Skeletal muscle satellite cell (primary cell): ENCODE measurements around the gene INTS1.

ENCODE experiments used
- H3K27me3 ChIP-seq: 2 replicates; pipeline ENCODE4 v1.7.0; 2013; ENCODE audit warnings: low read length; ENCODE audit not compliant: control insufficient read depth, insufficient read depth
- H3K36me3 ChIP-seq: 2 replicates; pipeline ENCODE4 v1.7.0; 2013; ENCODE audit warnings: mild to moderate bottlenecking, control low read depth, low read length; ENCODE audit not compliant: insufficient read depth
- H3K4me1 ChIP-seq: 2 replicates; pipeline ENCODE4 v1.7.0; 2013; ENCODE audit warnings: low read length; ENCODE audit not compliant: control insufficient read depth, insufficient read depth
- H3K4me2 ChIP-seq: 2 replicates; pipeline ENCODE4 v1.7.0; 2013; ENCODE audit warnings: mild to moderate bottlenecking, low read length
- H3K4me3 ChIP-seq: 2 replicates; pipeline ENCODE4 v1.7.0; 2013; ENCODE audit warnings: low read length
- H3K9ac ChIP-seq: 2 replicates; pipeline ENCODE4 v1.7.0; 2013; ENCODE audit warnings: mild to moderate bottlenecking, low read depth, low read length, moderate library complexity
- H3K9me3 ChIP-seq: replicated peaks from 2 replicates; pipeline ENCODE4 v1.7.0; 2013; ENCODE audit warnings: mild to moderate bottlenecking, control low read depth, low read length

The INTS1 gene

DNA sequence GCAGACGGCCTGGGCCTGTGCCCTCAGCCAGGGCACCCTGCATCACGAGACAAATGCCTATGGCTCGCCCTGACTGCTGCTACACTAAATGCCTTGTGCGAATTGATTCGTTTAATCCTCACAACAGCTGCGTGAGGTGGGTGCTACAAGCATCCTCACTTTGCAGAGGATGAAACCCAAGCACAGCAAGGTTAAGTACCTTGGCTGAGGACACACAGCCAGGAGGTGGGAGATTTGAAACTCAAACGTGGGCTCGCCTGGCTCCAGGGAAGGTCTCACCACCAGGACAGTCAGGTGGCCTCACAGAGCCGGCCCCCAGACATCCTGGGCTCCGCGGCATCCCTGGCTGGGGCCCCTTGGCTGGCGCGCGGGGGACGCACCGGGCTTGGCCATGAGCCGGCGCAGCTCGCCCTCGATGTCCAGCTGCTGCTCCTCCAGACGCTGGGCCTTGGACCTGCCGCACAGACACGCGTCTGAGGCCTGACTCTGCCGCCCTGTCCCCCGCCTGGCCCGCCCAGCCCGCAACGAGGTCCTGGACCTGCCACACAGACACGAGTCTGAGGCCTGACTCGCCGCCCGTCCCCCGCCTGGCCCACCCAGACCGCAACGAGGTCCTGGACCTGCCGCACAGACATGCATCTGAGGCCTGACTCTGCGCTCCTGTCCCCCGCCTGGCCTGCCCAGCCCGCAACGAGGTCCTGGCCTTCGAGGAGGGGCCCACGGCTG lies 66.9 kb downstream of the INTS1 start:
- Histone ChIP-seq H3K36me3 (peaks cover 19% of the 10 kb centered on the region), H3K9me3 (no peaks in the 10 kb centered on the region), H3K27me3 (no peaks in the 10 kb centered on the region), H3K9ac (no peak overlapping the region), H3K4me3 (no peak overlapping the region), H3K4me2 (no peak overlapping the region), H3K4me1 (no peaks in the 10 kb centered on the region)

DNA sequence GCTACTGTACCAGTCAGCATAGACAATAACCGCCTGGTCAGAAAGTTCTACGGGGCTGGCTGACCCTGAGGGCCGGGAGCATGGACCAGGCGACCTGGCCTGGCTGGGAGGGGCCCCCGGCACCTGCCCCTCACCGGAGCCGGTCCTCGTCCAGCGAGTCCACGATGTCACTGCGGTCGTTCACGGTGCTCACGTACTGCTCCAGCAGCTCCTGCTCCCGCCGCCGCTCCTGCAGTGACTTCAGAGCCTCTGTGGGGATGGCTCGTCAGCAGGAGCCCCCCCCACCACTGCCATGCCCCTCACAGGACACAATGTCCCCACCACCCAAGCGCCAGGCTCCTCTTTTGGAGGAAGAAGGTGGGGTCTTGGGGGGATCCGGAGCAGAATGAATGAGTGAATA lies 67.6 kb downstream of the INTS1 start:
- Histone ChIP-seq H3K9me3 (no peaks in the 10 kb centered on the region), H3K4me1 (no peaks in the 10 kb centered on the region), H3K36me3 (peaks cover 14% of the 10 kb centered on the region), H3K4me2 (no peak overlapping the region), H3K27me3 (peaks cover 1% of the 10 kb centered on the region), H3K9ac (no peak overlapping the region), H3K4me3 (no peak overlapping the region)

DNA sequence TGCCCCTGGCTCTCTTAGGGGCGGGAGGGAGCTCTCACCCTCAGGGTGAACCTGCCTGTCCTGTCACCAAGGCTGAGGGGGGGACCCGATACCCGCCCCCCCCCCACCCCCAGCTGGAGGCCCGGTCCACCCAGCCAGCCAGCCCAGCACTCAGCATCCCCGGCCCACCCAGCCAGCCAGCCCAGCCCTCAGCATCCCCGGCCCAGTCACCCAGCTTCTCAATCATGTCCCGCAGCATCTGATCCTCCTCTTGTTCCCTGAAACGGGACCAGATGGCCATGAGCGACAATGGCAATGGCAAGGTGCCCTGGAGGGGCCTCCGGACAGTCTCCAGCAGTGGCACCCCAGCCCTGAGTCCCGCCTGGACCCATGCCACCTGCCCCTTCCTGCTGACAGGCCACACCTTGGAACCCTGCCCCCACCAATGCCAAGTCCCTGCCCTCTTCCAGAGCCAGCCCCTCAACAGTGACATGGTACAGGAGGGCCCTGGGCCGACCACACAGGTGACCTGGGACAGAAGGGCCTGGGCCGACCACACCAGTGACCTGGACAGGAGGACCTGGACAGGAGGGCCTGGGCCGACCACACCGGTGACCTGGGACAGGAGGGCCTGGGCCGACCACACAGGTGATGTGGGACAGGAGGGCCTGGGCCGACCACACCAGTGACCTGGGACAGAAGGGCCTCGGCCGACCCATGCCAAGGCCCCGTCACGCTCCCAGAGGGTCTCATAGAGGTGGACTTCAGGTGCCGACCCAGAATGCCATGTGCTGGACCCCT lies 69.1 kb downstream of the INTS1 start:
- H3K4me1 ChIP-seq: no peaks in the 10 kb centered on the region
- no peak overlapping the region for H3K9ac ChIP-seq
- no peaks in the 10 kb centered on the region for H3K9me3 ChIP-seq
- no peak overlapping the region for H3K4me2 ChIP-seq
- H3K4me3 ChIP-seq: no peak overlapping the region
- peaks cover 8% of the 10 kb centered on the region for H3K27me3 ChIP-seq
- H3K36me3 ChIP-seq: peaks cover 10% of the 10 kb centered on the region

DNA sequence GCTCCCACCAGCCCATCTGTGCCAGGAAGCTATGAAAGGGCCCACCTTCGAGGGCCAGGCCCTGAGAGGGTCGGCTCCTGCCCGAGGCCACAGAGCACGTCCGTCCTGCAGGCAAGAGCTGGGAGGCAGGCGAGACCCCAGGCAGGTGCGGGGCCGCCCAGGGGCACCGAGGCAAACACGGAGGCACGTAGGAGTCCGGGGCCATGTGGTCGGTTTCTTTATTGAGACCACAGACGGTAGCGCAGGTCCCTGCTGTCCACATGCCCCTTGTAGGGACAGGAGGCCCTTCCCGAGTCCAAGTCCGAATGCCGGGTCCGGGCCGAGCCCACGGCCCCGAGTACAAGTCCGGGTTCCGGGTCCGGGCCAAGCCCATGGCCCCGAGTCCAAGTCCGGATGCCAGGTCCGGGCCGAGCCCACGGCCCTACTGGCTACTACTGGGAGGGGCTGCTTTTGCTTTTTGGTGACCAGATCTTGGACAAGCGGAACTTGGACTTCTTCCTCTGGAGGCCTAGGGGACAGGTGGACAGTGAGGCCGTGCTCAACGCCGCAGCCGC lies 69.9 kb downstream of the INTS1 start:
- Histone ChIP-seq H3K4me2 (no peak overlapping the region), H3K9me3 (no peaks in the 10 kb centered on the region), H3K4me1 (no peaks in the 10 kb centered on the region), H3K9ac (no peak overlapping the region), H3K36me3 (peaks cover 10% of the 10 kb centered on the region), H3K4me3 (no peak overlapping the region), H3K27me3 (peaks cover 12% of the 10 kb centered on the region)

DNA sequence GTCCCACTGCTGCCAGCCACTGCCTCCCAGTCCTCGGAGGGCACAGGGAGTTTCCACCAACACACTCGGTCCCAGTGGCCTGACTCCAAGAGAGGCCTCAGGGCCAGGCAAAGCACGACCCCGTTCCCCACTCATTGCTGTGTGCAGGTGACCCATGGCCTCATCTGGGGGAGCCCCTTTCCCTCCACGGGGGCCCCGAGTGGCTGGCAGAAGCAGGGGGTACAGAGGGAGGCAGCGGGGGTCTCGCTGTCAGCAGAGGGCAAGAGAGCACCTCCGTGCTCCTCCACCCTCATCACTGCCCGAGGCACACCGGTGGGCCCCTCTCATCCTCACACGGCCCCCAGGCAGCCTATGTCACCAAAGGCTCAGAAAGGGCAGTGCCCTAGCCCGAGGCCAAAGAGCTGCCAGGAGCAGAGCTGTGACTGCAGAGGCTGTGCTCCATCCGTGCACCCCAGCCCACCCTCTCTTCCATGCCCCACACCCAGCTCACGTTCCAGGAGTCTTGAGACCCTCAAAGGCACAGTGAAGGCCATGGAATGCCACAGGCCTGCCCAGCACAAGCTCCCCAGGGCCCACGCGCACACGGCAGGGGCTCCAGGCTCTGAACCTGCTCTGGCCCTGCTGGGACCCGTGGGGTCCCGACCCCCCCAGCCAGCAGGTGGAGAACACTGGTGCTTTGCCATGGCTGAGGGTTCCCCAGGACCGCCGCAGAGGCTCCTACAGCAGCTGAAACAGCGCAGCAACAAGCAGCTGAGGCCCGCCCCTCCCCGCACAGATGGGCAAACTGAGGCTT lies 70.9 kb downstream of the INTS1 start:
- peaks cover 19% of the 10 kb centered on the region for H3K27me3 ChIP-seq
- H3K36me3 ChIP-seq: peaks cover 9% of the 10 kb centered on the region
- no peak overlapping the region for H3K4me3 ChIP-seq
- H3K9ac ChIP-seq: no peak overlapping the region
- no peaks in the 10 kb centered on the region for H3K9me3 ChIP-seq
- no peak overlapping the region for H3K4me2 ChIP-seq
- H3K4me1 ChIP-seq: no peaks in the 10 kb centered on the region

DNA sequence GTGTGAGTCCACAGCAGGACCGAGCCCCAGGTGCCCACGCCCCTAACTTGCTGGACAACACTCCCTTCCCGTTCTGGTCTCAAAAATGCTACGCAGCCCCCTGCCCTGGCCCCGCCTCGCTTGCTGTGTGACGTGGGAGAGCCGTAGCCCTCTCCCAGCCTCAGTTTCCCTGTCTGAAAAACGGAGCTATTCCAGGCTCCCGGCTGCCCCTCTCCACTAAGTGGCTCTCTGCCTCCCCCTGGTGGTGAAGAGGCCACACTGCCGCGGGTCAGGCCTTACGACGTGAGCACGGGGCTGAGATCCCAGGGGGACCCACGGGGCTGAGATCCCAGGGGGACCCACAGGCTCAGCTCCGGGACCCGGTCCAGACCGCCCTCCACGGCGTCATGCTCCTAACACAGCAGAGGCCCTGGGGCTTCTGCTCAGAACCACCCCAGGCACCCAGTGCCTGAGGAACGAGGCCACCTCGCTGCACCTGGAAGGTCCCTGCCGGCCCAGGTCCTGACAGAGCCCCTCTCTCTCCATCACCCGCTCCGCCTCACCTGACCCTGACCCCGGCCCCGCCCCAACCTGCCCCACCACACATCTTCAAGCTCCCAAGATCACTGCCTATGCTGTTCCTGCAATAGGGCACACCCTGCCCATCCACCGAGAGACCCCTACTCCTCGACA lies 71.6 kb downstream of the INTS1 start:
- H3K4me2 ChIP-seq: no peak overlapping the region
- H3K4me1 ChIP-seq: no peaks in the 10 kb centered on the region
- peaks cover 6% of the 10 kb centered on the region for H3K36me3 ChIP-seq
- peaks cover 21% of the 10 kb centered on the region for H3K27me3 ChIP-seq
- H3K9ac ChIP-seq: no peak overlapping the region
- H3K9me3 ChIP-seq: no peaks in the 10 kb centered on the region
- no peak overlapping the region for H3K4me3 ChIP-seq

DNA sequence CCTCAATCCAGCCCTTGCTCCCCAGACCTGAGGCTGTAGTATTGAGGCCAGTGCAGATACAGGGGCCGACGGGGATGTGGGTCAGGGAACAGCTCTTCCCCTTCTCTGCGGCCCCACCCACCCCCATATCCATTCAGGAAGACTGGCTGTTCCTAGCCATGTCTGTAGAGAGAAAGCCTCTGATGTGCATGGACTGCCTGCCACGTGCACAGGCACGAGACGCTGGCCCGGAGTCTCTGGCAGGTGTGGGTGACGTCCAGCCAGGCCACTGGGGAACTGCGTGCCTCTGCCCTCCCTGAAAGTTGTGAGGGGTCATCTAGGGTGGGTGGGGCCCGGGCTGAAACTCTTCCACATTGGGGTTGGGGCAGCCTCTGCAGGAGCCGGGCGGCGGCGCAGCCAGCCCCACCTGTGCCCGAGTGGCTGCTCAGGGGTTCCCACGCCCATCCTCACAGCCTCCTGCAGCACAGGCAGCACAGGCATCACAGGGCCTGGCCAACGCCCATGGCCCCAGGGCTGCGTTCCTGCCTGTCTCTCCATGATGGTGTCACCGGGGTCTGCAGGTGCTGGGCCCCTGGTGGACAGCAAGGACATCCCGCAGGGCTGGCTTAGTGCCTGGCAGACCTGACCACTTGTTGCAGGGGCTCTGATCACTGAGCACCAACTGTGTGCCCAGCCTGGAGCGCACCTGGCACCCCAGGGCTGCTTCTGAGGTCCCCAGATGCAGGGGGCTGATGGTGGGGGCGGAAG lies 72.4 kb downstream of the INTS1 start:
- Histone ChIP-seq H3K4me2 (no peak overlapping the region), H3K27me3 (peaks cover 27% of the 10 kb centered on the region), H3K4me3 (no peak overlapping the region), H3K9me3 (no peaks in the 10 kb centered on the region), H3K36me3 (peaks cover 2% of the 10 kb centered on the region), H3K9ac (no peak overlapping the region), H3K4me1 (no peaks in the 10 kb centered on the region)

DNA sequence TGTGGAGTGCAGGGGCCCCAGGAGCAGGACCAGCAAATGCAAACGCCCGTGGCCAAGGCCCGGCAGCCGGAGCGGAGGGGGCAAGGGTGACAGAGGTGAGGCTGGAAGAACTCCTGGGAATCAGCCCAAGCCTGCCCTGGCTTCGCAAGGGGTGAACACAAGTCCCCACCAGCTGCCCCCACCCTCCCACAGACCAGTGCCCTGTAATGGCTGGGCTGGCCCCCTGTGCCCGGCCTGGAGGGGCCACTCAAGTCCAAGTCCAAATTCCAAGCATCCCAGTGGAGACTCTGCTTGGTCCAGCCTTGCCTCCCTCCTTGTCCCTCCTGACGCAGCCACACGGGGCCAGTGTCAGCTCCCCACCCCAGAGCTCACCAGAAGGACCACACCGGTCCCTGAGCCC lies 73.0 kb downstream of the INTS1 start:
- no peaks in the 10 kb centered on the region for H3K4me1 ChIP-seq
- H3K36me3 ChIP-seq: no peaks in the 10 kb centered on the region
- no peak overlapping the region for H3K4me3 ChIP-seq
- H3K27me3 ChIP-seq: peaks cover 29% of the 10 kb centered on the region
- no peaks in the 10 kb centered on the region for H3K9me3 ChIP-seq
- no peak overlapping the region for H3K4me2 ChIP-seq
- H3K9ac ChIP-seq: no peak overlapping the region

DNA sequence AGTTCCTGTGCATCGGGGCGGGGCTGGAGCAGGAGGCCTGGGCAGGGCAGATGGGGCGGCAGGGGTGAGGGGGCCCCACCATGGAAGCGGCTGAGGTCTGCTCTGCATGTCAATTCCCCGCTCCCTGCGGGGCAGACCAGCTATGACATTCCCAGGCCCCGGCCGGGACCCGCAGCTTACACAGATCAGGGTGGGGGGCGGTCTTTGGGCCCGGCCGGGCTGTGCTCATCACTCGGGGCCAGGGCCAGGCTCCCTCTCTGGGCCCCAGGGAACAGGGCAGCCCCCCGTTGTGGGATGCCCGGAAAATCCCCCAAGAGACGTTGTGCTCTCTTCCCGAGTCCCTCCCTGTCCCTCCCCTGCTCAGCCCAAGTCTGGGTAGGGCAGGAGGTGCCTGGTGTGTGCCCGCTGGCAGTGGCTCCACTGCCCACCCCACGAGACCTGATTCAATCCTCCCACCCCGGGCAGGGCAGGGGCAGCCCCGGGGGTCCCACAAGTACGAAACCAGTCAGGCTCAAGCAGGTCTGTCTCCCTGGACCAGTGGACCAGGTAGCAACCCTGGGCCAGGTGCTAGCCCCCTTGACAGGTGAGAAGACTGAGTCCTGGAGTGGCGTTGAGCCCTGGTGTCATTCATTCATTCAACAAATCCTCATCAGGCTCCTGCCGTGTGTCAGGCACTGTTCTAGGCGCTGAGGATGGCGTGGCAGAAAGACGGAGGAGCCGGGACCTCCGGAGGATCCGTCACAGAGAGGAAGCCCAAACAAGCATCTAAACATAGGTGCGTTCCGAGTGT lies 73.9 kb downstream of the INTS1 start:
- Histone ChIP-seq H3K27me3 (peaks cover 29% of the 10 kb centered on the region), H3K9me3 (no peaks in the 10 kb centered on the region), H3K9ac (no peak overlapping the region), H3K4me1 (no peaks in the 10 kb centered on the region), H3K4me2 (no peak overlapping the region), H3K36me3 (no peaks in the 10 kb centered on the region), H3K4me3 (no peak overlapping the region)

DNA sequence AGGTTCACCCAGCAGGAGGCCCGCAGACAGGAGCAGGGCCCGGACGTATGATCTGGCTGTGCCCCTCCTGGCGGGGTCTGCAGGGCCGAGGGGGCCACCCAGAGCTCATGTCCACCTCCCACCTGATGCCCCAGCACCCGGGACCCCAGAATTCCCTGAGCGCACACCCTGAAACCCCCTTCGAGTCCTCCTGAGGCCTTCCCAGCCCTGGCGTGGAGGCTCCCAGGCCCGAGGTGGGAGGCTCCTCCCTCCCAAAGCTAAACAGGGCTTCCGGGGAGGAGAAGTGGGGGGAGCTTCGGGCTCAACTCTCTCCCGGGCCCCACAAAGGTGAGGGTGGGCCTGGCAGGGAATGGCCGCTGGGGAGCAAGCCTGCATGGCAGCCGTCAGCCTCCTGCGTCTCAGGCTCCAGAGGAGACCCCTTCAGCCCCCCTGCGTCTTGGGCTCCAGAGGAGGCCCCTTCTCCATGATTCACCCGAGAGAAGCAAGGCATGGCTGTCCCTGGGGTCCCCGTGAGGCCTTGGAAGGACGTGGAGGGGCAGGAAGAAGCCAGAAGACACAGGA lies 75.2 kb downstream of the INTS1 start:
- no peaks in the 10 kb centered on the region for H3K36me3 ChIP-seq
- no peaks in the 10 kb centered on the region for H3K9me3 ChIP-seq
- H3K27me3 ChIP-seq: peaks cover 38% of the 10 kb centered on the region
- H3K9ac ChIP-seq: no peak overlapping the region
- no peak overlapping the region for H3K4me3 ChIP-seq
- H3K4me1 ChIP-seq: no peaks in the 10 kb centered on the region
- H3K4me2 ChIP-seq: no peak overlapping the region
